ENCODE results near the gene CACNB2. TPM values are rescaled to one million over a fixed set of nuclear protein-coding genes. Genes with fewer than 3 reads are reported as not detected.

Gene CACNB2
- total RNA-seq, 1 experiment from 2014 or later: 34.1 TPM

GRCh38 chr10:18376650-18377049 lies 236.4 kb downstream of the CACNB2 start:
- Histone ChIP-seq H3K4me1 (ENCODE audit: insufficient read depth, low read length, poor library complexity, severe bottlenecking) (no peaks in the 10 kb centered on the region), H3K27me3 (replicated peaks; ENCODE audit: insufficient read depth, low read depth, low read length, poor library complexity) (no peaks in the 10 kb centered on the region), H3K9me3 (ENCODE audit: low read depth, low read length, poor library complexity, severe bottlenecking) (no peaks in the 10 kb centered on the region), H3K27ac (ENCODE audit: low read depth, low read length, poor library complexity, severe bottlenecking) (no peak overlapping the region), H3K36me3 (ENCODE audit: insufficient read depth, low read length, poor library complexity, severe bottlenecking) (no peaks in the 10 kb centered on the region), H3K4me3 (ENCODE audit: low read depth, low read length, poor library complexity, severe bottlenecking) (no peak overlapping the region)
- intact Hi-C loops (cut with micrococcal nuclease; ENCODE audit: unreplicated experiment): no loop called here
- ChIA-PET POLR2A (ENCODE audit: low non-redundant PET) (no interaction called here), CTCF (no interaction called here)
- no TSS peak for BruUV-seq (replicated peaks)
- DNase-seq (ENCODE audit: low spot score): no peak
- TF ChIP-seq EZH2 (IDR thresholded peaks at IDR 0.05; ENCODE audit: borderline replicate concordance, low read depth, low read length, poor library complexity, severe bottlenecking): no peak

GRCh38 chr10:18377898-18378297 lies 237.7 kb downstream of the CACNB2 start:
- Histone ChIP-seq H3K27ac (ENCODE audit: low read depth, low read length, poor library complexity, severe bottlenecking) (no peak overlapping the region), H3K4me3 (ENCODE audit: low read depth, low read length, poor library complexity, severe bottlenecking) (no peak overlapping the region), H3K27me3 (replicated peaks; ENCODE audit: insufficient read depth, low read depth, low read length, poor library complexity) (no peaks in the 10 kb centered on the region), H3K36me3 (ENCODE audit: insufficient read depth, low read length, poor library complexity, severe bottlenecking) (no peaks in the 10 kb centered on the region), H3K9me3 (ENCODE audit: low read depth, low read length, poor library complexity, severe bottlenecking) (no peaks in the 10 kb centered on the region), H3K4me1 (ENCODE audit: insufficient read depth, low read length, poor library complexity, severe bottlenecking) (no peaks in the 10 kb centered on the region)
- no peak for DNase-seq (ENCODE audit: low spot score)
- ChIA-PET CTCF (no interaction called here), POLR2A (ENCODE audit: low non-redundant PET) (no interaction called here)
- intact Hi-C loops (cut with micrococcal nuclease; ENCODE audit: unreplicated experiment): no loop called here
- BruUV-seq (replicated peaks): no TSS peak
- TF ChIP-seq CTCF (conservative IDR thresholded peaks at IDR 0.05; ENCODE audit: low read depth, low read length) (no peak), EZH2 (IDR thresholded peaks at IDR 0.05; ENCODE audit: borderline replicate concordance, low read depth, low read length, poor library complexity, severe bottlenecking) (no peak)

GRCh38 chr10:18378766-18379165 lies 238.5 kb downstream of the CACNB2 start:
- intact Hi-C loops (cut with micrococcal nuclease; ENCODE audit: unreplicated experiment): no loop called here
- BruUV-seq (replicated peaks): no TSS peak
- no peak overlapping the region for H3K4me3 ChIP-seq (ENCODE audit: low read depth, low read length, poor library complexity, severe bottlenecking)

More at GRCh38 chr10:18378766-18379165, 238.5 kb downstream of the CACNB2 start:
- no peak for DNase-seq (ENCODE audit: low spot score)
- TF ChIP-seq CTCF (conservative IDR thresholded peaks at IDR 0.05; ENCODE audit: low read depth, low read length) (no peak), EZH2 (IDR thresholded peaks at IDR 0.05; ENCODE audit: borderline replicate concordance, low read depth, low read length, poor library complexity, severe bottlenecking) (no peak)
- CTCF ChIA-PET: no interaction called here
- H3K27me3 ChIP-seq (replicated peaks; ENCODE audit: insufficient read depth, low read depth, low read length, poor library complexity): no peaks in the 10 kb centered on the region
- no peak overlapping the region for H3K27ac ChIP-seq (ENCODE audit: low read depth, low read length, poor library complexity, severe bottlenecking)
- H3K36me3 ChIP-seq (ENCODE audit: insufficient read depth, low read length, poor library complexity, severe bottlenecking): no peaks in the 10 kb centered on the region
- POLR2A ChIA-PET (ENCODE audit: low non-redundant PET): no interaction called here
- H3K4me1 ChIP-seq (ENCODE audit: insufficient read depth, low read length, poor library complexity, severe bottlenecking): no peaks in the 10 kb centered on the region
- no peaks in the 10 kb centered on the region for H3K9me3 ChIP-seq (ENCODE audit: low read depth, low read length, poor library complexity, severe bottlenecking)
